ENCODE data around the gene UBE2O.

UBE2O gene

DNA sequence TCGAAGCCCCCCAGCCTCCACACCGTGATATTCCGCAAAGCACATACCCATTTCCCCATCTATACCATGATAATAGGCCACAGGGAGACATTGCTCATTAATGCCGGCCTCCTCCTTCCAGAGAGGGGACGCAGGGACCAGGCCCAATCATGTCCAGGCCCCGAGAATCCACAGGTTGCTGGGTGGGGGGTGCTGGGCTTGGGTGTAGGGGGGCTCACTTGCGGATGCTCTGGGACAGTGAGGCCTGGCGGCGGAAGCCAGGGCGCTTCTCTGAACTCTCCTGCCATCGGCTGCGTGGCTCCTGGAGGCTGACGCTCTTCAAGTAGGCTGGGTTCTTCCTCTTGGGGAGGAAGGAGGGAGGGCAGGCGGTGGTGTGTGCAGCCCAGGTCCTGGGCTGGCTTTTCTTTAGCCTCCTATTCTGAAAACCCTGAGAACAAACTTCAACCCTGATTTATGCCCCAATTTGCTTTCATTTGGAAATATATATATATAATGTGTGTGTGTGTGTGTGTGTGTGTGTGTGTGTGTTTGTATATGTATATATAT lies 26.6 kb upstream of the UBE2O start:
- H2AFZ ChIP-seq (ENCODE audit: low read depth, low read length): no peak overlapping the region
- no peaks in the 10 kb centered on the region for H3K79me1 ChIP-seq (replicated peaks; ENCODE audit: low read length, poor library complexity, severe bottlenecking)
- WGBS: 88% methylated on average over 9 of the region's 14 CpGs
- H4K91ac ChIP-seq (ENCODE audit: low read length): no peak overlapping the region
- H3K18ac ChIP-seq (ENCODE audit: low read depth in 1 of 2, low read length in 2 of 2): no peak overlapping the region
- H3K27ac ChIP-seq (ENCODE audit: low read length, poor library complexity, severe bottlenecking): no peak overlapping the region
- H2BK12ac ChIP-seq (ENCODE audit: low read length in 2 of 2): no peak overlapping the region
- no peak overlapping the region for H2BK120ac ChIP-seq (ENCODE audit: low read depth, low read length)
- no peak overlapping the region for H2AK5ac ChIP-seq (ENCODE audit: low read length, severe bottlenecking)
- H3K23ac ChIP-seq (ENCODE audit: low read length in 2 of 2): no peak overlapping the region
- H3K4me3 ChIP-seq (ENCODE audit: insufficient read depth in 1 of 2, low read depth in 1 of 2, low read length in 2 of 2): no peak overlapping the region
- no peaks in the 10 kb centered on the region for H3K9me3 ChIP-seq (ENCODE audit: control insufficient read depth, low read length)
- peaks cover 4% of the 10 kb centered on the region for H3K4me1 ChIP-seq (ENCODE audit: control insufficient read depth, insufficient read depth, low read depth, low read length)
- no peak overlapping the region for H4K8ac ChIP-seq (ENCODE audit: low read length)
- H3K9ac ChIP-seq (ENCODE audit: low read length): no peak overlapping the region
- H2BK15ac ChIP-seq (ENCODE audit: low read depth, poor library complexity, severe bottlenecking): no peak overlapping the region
- no peak overlapping the region for H3K4me2 ChIP-seq (ENCODE audit: low read length, poor library complexity, severe bottlenecking)
- H3K27me3 ChIP-seq (ENCODE audit: control insufficient read depth in 1 of 2, insufficient read depth in 1 of 2, low read length in 2 of 2): peaks cover 0 to 12% of the 10 kb centered on the region in 2 experiments
- no peak for DNase-seq
- no peak overlapping the region for H3K4ac ChIP-seq (ENCODE audit: low read depth in 1 of 2, low read length in 2 of 2)
- peaks cover 0 to 67% of the 10 kb centered on the region in 2 experiments for H3K36me3 ChIP-seq (ENCODE audit: control insufficient read depth in 1 of 2, insufficient read depth in 2 of 2, low read depth in 1 of 2, low read length in 2 of 2)
- H3K14ac ChIP-seq (ENCODE audit: low read length in 2 of 2): no peak overlapping the region
- no peak overlapping the region for H2BK5ac ChIP-seq (ENCODE audit: low read depth, low read length, poor library complexity, severe bottlenecking)

DNA sequence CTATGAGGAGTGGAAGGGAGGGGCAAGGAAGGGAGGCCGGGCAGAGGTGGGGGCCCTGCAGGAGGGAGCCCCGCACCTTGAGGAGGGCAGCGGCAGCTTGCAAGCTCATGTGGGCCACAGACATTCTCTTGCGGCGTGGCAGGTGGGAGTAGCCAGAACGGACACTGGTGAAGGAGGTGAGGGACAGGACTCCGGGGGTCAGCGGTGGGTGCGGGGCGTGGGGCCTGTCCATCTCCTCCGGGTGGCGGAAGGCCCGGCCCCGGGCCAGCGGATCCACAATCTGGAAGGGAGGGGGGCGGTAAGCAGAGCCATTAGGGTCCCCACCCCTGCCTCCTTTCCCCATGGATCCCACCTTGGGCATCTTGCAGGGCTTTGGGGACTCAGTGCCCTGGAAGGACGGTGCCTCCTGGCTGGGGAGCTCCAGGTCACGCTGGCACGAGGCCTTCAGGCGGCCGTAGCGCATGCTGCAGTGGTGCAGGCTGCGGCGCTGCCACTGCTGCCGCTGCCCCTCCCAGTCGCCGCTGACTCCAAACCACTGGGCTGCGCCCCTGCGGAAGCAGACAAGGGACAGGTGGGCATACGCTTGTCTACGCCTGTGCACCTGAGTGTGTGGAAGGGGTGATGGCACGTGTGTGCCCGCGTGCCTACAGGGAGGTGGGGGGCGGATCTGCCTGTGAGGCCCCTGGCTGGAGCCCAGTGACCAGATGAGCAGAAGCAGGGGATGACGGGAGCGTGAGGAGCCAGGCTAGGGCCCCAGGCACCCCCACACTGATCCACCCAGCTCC lies 26.0 kb upstream of the UBE2O start:
- Histone ChIP-seq H2BK15ac (ENCODE audit: low read depth, poor library complexity, severe bottlenecking) (no peak overlapping the region), H2AFZ (ENCODE audit: low read depth, low read length) (no peak overlapping the region), H2AK5ac (ENCODE audit: low read length, severe bottlenecking) (no peak overlapping the region), H3K27ac (ENCODE audit: low read length, poor library complexity, severe bottlenecking) (no peak overlapping the region), H3K4me1 (ENCODE audit: control insufficient read depth, insufficient read depth, low read depth, low read length) (no peaks in the 10 kb centered on the region), H4K8ac (ENCODE audit: low read length) (no peak overlapping the region), H3K36me3 (ENCODE audit: control insufficient read depth in 1 of 2, insufficient read depth in 2 of 2, low read depth in 1 of 2, low read length in 2 of 2) (peaks cover 0 to 73% of the 10 kb centered on the region in 2 experiments), H2BK12ac (ENCODE audit: low read length in 2 of 2) (no peak overlapping the region), H3K14ac (ENCODE audit: low read length in 2 of 2) (no peak overlapping the region), H3K18ac (ENCODE audit: low read depth in 1 of 2, low read length in 2 of 2) (no peak overlapping the region), H3K9me3 (ENCODE audit: control insufficient read depth, low read length) (no peaks in the 10 kb centered on the region), H4K91ac (ENCODE audit: low read length) (peak overlapping the region; percentile 7), H3K27me3 (ENCODE audit: control insufficient read depth in 1 of 2, insufficient read depth in 1 of 2, low read length in 2 of 2) (peaks cover 0 to 12% of the 10 kb centered on the region in 2 experiments), H3K9ac (ENCODE audit: low read length) (no peak overlapping the region), H2BK5ac (ENCODE audit: low read depth, low read length, poor library complexity, severe bottlenecking) (no peak overlapping the region), H3K4me3 (ENCODE audit: insufficient read depth in 1 of 2, low read depth in 1 of 2, low read length in 2 of 2) (no peak overlapping the region), H3K4me2 (ENCODE audit: low read length, poor library complexity, severe bottlenecking) (no peak overlapping the region), H3K4ac (ENCODE audit: low read depth in 1 of 2, low read length in 2 of 2) (no peak overlapping the region), H3K23ac (ENCODE audit: low read length in 2 of 2) (no peak overlapping the region), H2BK120ac (ENCODE audit: low read depth, low read length) (no peak overlapping the region), H3K79me1 (replicated peaks; ENCODE audit: low read length, poor library complexity, severe bottlenecking) (no peaks in the 10 kb centered on the region)
- DNase-seq: no peak
- 96% methylated on average over 36 of the region's 37 CpGs for WGBS

DNA sequence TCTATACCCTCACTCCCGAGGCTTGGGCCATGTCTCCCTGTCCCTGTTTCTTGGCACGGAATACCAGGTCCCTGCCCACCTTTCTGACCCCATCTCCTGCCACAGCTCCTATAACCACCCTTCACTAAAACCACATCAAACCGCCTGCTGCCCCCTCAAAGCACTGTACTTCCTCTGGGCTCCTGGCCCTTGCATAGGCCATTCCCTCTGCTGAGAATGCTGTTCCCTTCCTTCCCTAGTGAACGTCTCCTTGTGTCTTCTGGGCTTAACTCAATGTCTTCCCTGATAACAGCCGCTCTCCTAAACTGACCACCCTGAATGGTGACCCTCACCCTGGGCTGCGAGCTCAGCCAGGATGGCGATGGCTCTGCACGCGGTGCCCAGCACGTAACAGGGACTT lies 25.1 kb upstream of the UBE2O start:
- no peak overlapping the region for H3K14ac ChIP-seq (ENCODE audit: low read length in 2 of 2)
- H3K4me3 ChIP-seq (ENCODE audit: insufficient read depth in 1 of 2, low read depth in 1 of 2, low read length in 2 of 2): no peak overlapping the region
- H3K9ac ChIP-seq (ENCODE audit: low read length): no peak overlapping the region
- DNase-seq: no peak
- no peak overlapping the region for H4K8ac ChIP-seq (ENCODE audit: low read length)
- no peak overlapping the region for H3K18ac ChIP-seq (ENCODE audit: low read depth in 1 of 2, low read length in 2 of 2)
- no peak overlapping the region for H2BK15ac ChIP-seq (ENCODE audit: low read depth, poor library complexity, severe bottlenecking)
- no peak overlapping the region for H3K4ac ChIP-seq (ENCODE audit: low read depth in 1 of 2, low read length in 2 of 2)
- no peak overlapping the region for H3K4me2 ChIP-seq (ENCODE audit: low read length, poor library complexity, severe bottlenecking)
- no peak overlapping the region for H2BK5ac ChIP-seq (ENCODE audit: low read depth, low read length, poor library complexity, severe bottlenecking)
- H3K79me1 ChIP-seq (replicated peaks; ENCODE audit: low read length, poor library complexity, severe bottlenecking): no peaks in the 10 kb centered on the region
- no peak overlapping the region for H2AFZ ChIP-seq (ENCODE audit: low read depth, low read length)
- no peaks in the 10 kb centered on the region for H3K4me1 ChIP-seq (ENCODE audit: control insufficient read depth, insufficient read depth, low read depth, low read length)
- 94% methylated on average over 10 of the region's 10 CpGs for WGBS
- H3K27ac ChIP-seq (ENCODE audit: low read length, poor library complexity, severe bottlenecking): no peak overlapping the region
- no peak overlapping the region for H3K23ac ChIP-seq (ENCODE audit: low read length in 2 of 2)
- H3K27me3 ChIP-seq (ENCODE audit: control insufficient read depth in 1 of 2, insufficient read depth in 1 of 2, low read length in 2 of 2): peaks cover 0 to 19% of the 10 kb centered on the region in 2 experiments
- peaks cover 0 to 81% of the 10 kb centered on the region in 2 experiments for H3K36me3 ChIP-seq (ENCODE audit: control insufficient read depth in 1 of 2, insufficient read depth in 2 of 2, low read depth in 1 of 2, low read length in 2 of 2)
- no peak overlapping the region for H4K91ac ChIP-seq (ENCODE audit: low read length)
- no peak overlapping the region for H2BK120ac ChIP-seq (ENCODE audit: low read depth, low read length)
- no peak overlapping the region for H2AK5ac ChIP-seq (ENCODE audit: low read length, severe bottlenecking)
- no peak overlapping the region for H2BK12ac ChIP-seq (ENCODE audit: low read length in 2 of 2)
- no peaks in the 10 kb centered on the region for H3K9me3 ChIP-seq (ENCODE audit: control insufficient read depth, low read length)

DNA sequence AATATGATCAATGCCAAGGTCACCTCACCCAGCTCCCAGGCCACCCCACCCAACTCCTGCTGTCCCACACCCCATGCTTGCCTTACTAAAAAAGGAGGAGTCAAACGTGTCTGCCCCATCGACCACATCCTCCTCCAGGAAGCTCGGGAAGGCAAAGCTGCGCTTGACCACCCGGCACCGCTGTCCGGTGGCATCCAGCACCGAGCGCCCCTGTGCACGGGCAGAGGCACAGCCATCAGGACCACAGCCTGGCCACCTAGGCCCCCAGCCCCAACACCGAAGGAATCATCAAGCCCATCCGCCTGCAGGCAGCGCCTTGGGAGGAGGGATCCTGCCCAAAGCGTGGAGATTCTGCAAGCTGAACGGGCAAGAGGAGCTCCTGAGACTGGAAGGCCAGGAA lies 24.6 kb upstream of the UBE2O start:
- Histone ChIP-seq H2AK5ac (ENCODE audit: low read length, severe bottlenecking) (no peak overlapping the region), H3K4me3 (ENCODE audit: insufficient read depth in 1 of 2, low read depth in 1 of 2, low read length in 2 of 2) (no peak overlapping the region), H3K27ac (ENCODE audit: low read length, poor library complexity, severe bottlenecking) (no peak overlapping the region), H3K4me2 (ENCODE audit: low read length, poor library complexity, severe bottlenecking) (no peak overlapping the region), H3K23ac (ENCODE audit: low read length in 2 of 2) (no peak overlapping the region), H2BK120ac (ENCODE audit: low read depth, low read length) (no peak overlapping the region), H2AFZ (ENCODE audit: low read depth, low read length) (no peak overlapping the region), H3K4ac (ENCODE audit: low read depth in 1 of 2, low read length in 2 of 2) (no peak overlapping the region), H4K91ac (ENCODE audit: low read length) (no peak overlapping the region), H3K4me1 (ENCODE audit: control insufficient read depth, insufficient read depth, low read depth, low read length) (no peaks in the 10 kb centered on the region), H3K27me3 (ENCODE audit: control insufficient read depth in 1 of 2, insufficient read depth in 1 of 2, low read length in 2 of 2) (peaks cover 0 to 22% of the 10 kb centered on the region in 2 experiments), H3K36me3 (ENCODE audit: control insufficient read depth in 1 of 2, insufficient read depth in 2 of 2, low read depth in 1 of 2, low read length in 2 of 2) (peaks cover 0 to 86% of the 10 kb centered on the region in 2 experiments), H2BK12ac (ENCODE audit: low read length in 2 of 2) (no peak overlapping the region), H4K8ac (ENCODE audit: low read length) (peak overlapping the region; percentile 31), H3K9ac (ENCODE audit: low read length) (no peak overlapping the region), H3K79me1 (replicated peaks; ENCODE audit: low read length, poor library complexity, severe bottlenecking) (no peaks in the 10 kb centered on the region), H3K9me3 (ENCODE audit: control insufficient read depth, low read length) (no peaks in the 10 kb centered on the region), H3K14ac (ENCODE audit: low read length in 2 of 2) (no peak overlapping the region), H2BK5ac (ENCODE audit: low read depth, low read length, poor library complexity, severe bottlenecking) (no peak overlapping the region), H2BK15ac (ENCODE audit: low read depth, poor library complexity, severe bottlenecking) (no peak overlapping the region), H3K18ac (ENCODE audit: low read depth in 1 of 2, low read length in 2 of 2) (no peak overlapping the region)
- no peak for DNase-seq
- WGBS: 87% methylated on average over 15 of the region's 15 CpGs

Data from mesenchymal stem cell (in vitro differentiated cells and primary cell).